Measurements from ENCODE around the gene DHX15. TPM values are rescaled to one million over a fixed set of nuclear protein-coding genes. Genes with fewer than 3 reads are reported as not detected.
A peak's percentile ranks its signal among the peaks of the same experiment; 100 is the strongest.

Gene DHX15
- total and polyA plus RNA-seq, 2 experiments from 2014 or later = 226 to 372 TPM

- H3K4me1 ChIP-seq (ENCODE audit: insufficient read depth) = peaks cover 33% of the 10 kb centered on the region
- H3K27me3 Mint-ChIP-seq (ENCODE audit: insufficient read depth, low read depth, poor library complexity) = peaks cover 10% of the 10 kb centered on the region
- peaks cover 55% of the 10 kb centered on the region for H3K79me2 ChIP-seq (replicated peaks; ENCODE audit: insufficient read depth)
- peaks cover 36% of the 10 kb centered on the region; the same call in 2 of the 3 replicates for H3K36me3 Mint-ChIP-seq (ENCODE audit: low read depth)
- no peak overlapping the region for H3K4me2 ChIP-seq
- peak overlapping the region; percentile 72; the same call in 1 of the 2 replicates for H3K27ac Mint-ChIP-seq
- H3K9me2 ChIP-seq (ENCODE audit: insufficient read depth) = no peaks in the 10 kb centered on the region
- ATAC-seq (no peak), DNase-seq (ENCODE audit: low spot score) (no peak)
- H3K9me3 Mint-ChIP-seq = no peaks in the 10 kb centered on the region
- H4K20me1 ChIP-seq (replicated peaks; ENCODE audit: insufficient read depth) = peaks cover 8% of the 10 kb centered on the region
- no peak overlapping the region for H2AFZ ChIP-seq
- no peak overlapping the region for H3K4me3 Mint-ChIP-seq
- H3K4me3 ChIP-seq = no peak overlapping the region
- H3K27ac ChIP-seq (ENCODE audit: low read depth) = no peak overlapping the region; the same call in 1 of the 2 replicates
- H3K4me1 Mint-ChIP-seq = peaks cover 34% of the 10 kb centered on the region
- TF ChIP-seq POLR2AphosphoS5 (IDR thresholded peaks at IDR 0.05; ENCODE audit: low read depth) (no peak), ZNF114 (CRISPR knock-in tag; IDR thresholded peaks at IDR 0.05) (no peak), EZH2phosphoT487 (IDR thresholded peaks at IDR 0.05; ENCODE audit: unreplicated experiment) (no peak), JUNB (IDR thresholded peaks at IDR 0.05; ENCODE audit: unreplicated experiment) (no peak), CREB1 (CRISPR knock-in tag; IDR thresholded peaks at IDR 0.05; ENCODE audit: low read depth) (no peak), EZH2 (IDR thresholded peaks at IDR 0.05; ENCODE audit: low read depth, unreplicated experiment) (no peak), ETS1 (IDR thresholded peaks at IDR 0.05) (no peak), CTCF (conservative IDR thresholded peaks at IDR 0.05; ENCODE audit: low read depth in 2 of 2) (no peak), ZNF462 (CRISPR knock-in tag; IDR thresholded peaks at IDR 0.05) (no peak), NANOG (IDR thresholded peaks at IDR 0.05; ENCODE audit: borderline replicate concordance) (no peak), ZNF331 (CRISPR knock-in tag; IDR thresholded peaks at IDR 0.05; ENCODE audit: low read depth) (no peak), STAT1 (IDR thresholded peaks at IDR 0.05; ENCODE audit: unreplicated experiment) (no peak), REST (IDR thresholded peaks at IDR 0.05; ENCODE audit: unreplicated experiment) (no peak)
- no peaks in the 10 kb centered on the region for H3K27me3 ChIP-seq (ENCODE audit: insufficient read depth)
- peaks cover 9% of the 10 kb centered on the region for H3K36me3 ChIP-seq (ENCODE audit: insufficient read depth)
- H3F3A ChIP-seq (replicated peaks; ENCODE audit: low read depth) = peaks cover 2% of the 10 kb centered on the region
Observed at GRCh38 chr4:24519649-24520048, 64.7 kb downstream of the DHX15 start.

Data from GM23338 (cell line).